ENCODE results near the gene MKI67.

DNA sequence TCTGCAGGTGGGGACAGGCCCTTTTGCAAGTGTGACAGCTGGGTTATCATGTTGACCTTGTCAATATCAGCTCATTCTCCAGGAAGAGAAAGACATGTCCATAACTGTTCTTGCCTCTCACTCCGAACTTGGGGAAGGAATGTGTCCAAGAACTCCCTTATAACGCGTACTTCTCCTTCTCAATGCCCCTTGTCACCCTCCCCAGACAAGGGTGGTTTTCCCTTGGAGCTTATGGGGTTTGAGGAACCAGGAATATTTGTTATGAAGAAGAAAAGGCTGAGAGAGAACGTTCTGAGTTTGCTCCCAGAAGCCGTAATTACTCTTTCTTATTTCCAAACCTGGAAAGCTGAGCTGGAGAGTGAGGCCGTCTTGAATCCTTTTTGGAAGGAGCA lies 77.4 kb downstream of the MKI67 start:
- TF ChIP-seq, protein P1, sequence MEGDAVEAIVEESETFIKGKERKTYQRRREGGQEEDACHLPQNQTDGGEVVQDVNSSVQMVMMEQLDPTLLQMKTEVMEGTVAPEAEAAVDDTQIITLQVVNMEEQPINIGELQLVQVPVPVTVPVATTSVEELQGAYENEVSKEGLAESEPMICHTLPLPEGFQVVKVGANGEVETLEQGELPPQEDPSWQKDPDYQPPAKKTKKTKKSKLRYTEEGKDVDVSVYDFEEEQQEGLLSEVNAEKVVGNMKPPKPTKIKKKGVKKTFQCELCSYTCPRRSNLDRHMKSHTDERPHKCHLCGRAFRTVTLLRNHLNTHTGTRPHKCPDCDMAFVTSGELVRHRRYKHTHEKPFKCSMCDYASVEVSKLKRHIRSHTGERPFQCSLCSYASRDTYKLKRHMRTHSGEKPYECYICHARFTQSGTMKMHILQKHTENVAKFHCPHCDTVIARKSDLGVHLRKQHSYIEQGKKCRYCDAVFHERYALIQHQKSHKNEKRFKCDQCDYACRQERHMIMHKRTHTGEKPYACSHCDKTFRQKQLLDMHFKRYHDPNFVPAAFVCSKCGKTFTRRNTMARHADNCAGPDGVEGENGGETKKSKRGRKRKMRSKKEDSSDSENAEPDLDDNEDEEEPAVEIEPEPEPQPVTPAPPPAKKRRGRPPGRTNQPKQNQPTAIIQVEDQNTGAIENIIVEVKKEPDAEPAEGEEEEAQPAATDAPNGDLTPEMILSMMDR (optimal IDR thresholded peaks at IDR 0.05 in 1 of 3, IDR thresholded peaks at IDR 0.05 in 1 of 3, conservative IDR thresholded peaks at IDR 0.05 in 1 of 3; ENCODE audit: extremely low read depth in 1 of 3, insufficient read depth in 2 of 3, low read length in 3 of 3), result no peak
- TF ChIP-seq EZH2 (IDR thresholded peaks at IDR 0.05; ENCODE audit: low read length), result no peak
